HCT116 (cell line): ENCODE data around the gene CBLB. TPM values are rescaled to one million over a fixed set of nuclear protein-coding genes. Genes with fewer than 3 reads are reported as not detected.
"Not testable (repeated sequence)": the region's sequence is repeated elsewhere in the genome, so short reads cannot be mapped to it uniquely, and the experiment has no call there.

Experiments
- ATAC-seq: fragments of 200-7000 bp; cut with Tn5 transposase; 2 replicates; pipeline ENCODE4 v1.9.1; 2020; ENCODE audit warnings: mild to moderate bottlenecking, moderate library complexity
- BruUV-seq: library from RNA; stranded (reverse); fragments of 400-500 nt; replicated peaks from 2 replicates; lab custom pipeline; 2021; lab: Mats Ljungman, UMichigan
- CTCF ChIA-PET: fragments of 300-600 bp; sonication (Branson Sonifier 250); formaldehyde crosslinking; loops from one replicate; lab custom pipeline; 2021; ENCODE audit warnings: antibody characterized with exemption; lab: Charles Lee
- POLR2A ChIA-PET: fragments of 300-600, 350-600 bp; sonication (Branson Sonifier 250); formaldehyde crosslinking; loops from one replicate; lab custom pipeline; 2021; ENCODE audit warnings: antibody characterized with exemption; lab: Charles Lee
- RAD21 ChIA-PET, 2 experiments: fragments of 300-600 bp; sonication (Branson Sonifier 250); formaldehyde crosslinking; loops; one replicate each; lab custom pipeline; 2023; ENCODE audit warnings: low total read pairs in 2 of 2; ENCODE audit not compliant: uncharacterized antibody in 2 of 2, unreplicated experiment in 2 of 2, low non-redundant PET in 1 of 2; lab: Charles Lee
- DNase-seq: peaks from one replicate; pipeline ENCODE4 v3.0.0-alpha.2; 2010; ENCODE audit warnings: low read depth, low spot score
- H2AFZ ChIP-seq: fragments of 200-600 bp; shearing (Covaris generic), sonication (generic); 2 replicates; pipeline ENCODE4 v1.6.1; 2017; ENCODE audit warnings: low read depth, mixed run types, mixed read lengths, antibody characterized with exemption, low read length; ENCODE audit not compliant: poor library complexity, severe bottlenecking
- H3K27ac ChIP-seq: 2 replicates; pipeline ENCODE4 v1.5.1; 2012; ENCODE audit warnings: low read depth, low read length
- H3K27me3 ChIP-seq: fragments of 200-600 bp; sonication (generic); 2 replicates; pipeline ENCODE4 v1.6.1; 2016; ENCODE audit warnings: mixed run types, low read length, mixed read lengths; ENCODE audit not compliant: insufficient read depth
- H3K36me3 ChIP-seq, 2 experiments: fragments of 200-500 bp in 1 of 2; fragments of 200-600 bp in 1 of 2; sonication (Bioruptor generic) in 1 of 2; sonication (generic) in 1 of 2; 2 replicates each; pipeline versions ENCODE4 v1.5.1 to v1.6.1; 2014 to 2016; ENCODE audit warnings: low read length in 2 of 2, inconsistent platforms in 1 of 2, mixed read lengths in 1 of 2, mixed run types in 1 of 2; ENCODE audit not compliant: insufficient read depth in 2 of 2, control insufficient read depth in 1 of 2
- H3K4me1 ChIP-seq, 2 experiments: fragments of 200-600 bp in 1 of 2; sonication (generic) in 1 of 2; 2 replicates each; pipeline versions ENCODE4 v1.5.1 to v1.6.1; 2012 to 2017; ENCODE audit warnings: low read length in 2 of 2, inconsistent platforms in 1 of 2, mild to moderate bottlenecking in 1 of 2, mixed read lengths in 1 of 2, mixed run types in 1 of 2, moderate library complexity in 1 of 2; ENCODE audit not compliant: insufficient read depth in 2 of 2, control insufficient read depth in 1 of 2
- H3K4me2 ChIP-seq: fragments of 200-600 bp; sonication (generic); 2 replicates; pipeline ENCODE4 v1.6.1; 2017; ENCODE audit warnings: mixed run types, low read length, mixed read lengths
- H3K4me3 ChIP-seq, 2 experiments: fragments of 200-600 bp in 1 of 2; sonication (generic) in 1 of 2; replicated peaks in 1 of 2; 2 replicates each; pipeline ENCODE4 v1.5.1; 2011 to 2016; ENCODE audit warnings: low read length in 2 of 2, control low read depth in 1 of 2, low read depth in 1 of 2, mild to moderate bottlenecking in 1 of 2, mixed read lengths in 1 of 2, mixed run types in 1 of 2
- H3K79me2 ChIP-seq: fragments of 200-600 bp; sonication (generic); 2 replicates; pipeline ENCODE4 v1.6.1; 2017; ENCODE audit warnings: mild to moderate bottlenecking, mixed run types, low read length, moderate library complexity, mixed read lengths; ENCODE audit not compliant: insufficient read depth
- H3K9ac ChIP-seq: fragments of 200-600 bp; sonication (generic); 2 replicates; pipeline ENCODE4 v1.6.1; 2016; ENCODE audit warnings: low read length, mixed read lengths
- H3K9me2 ChIP-seq: fragments of 200-600 bp; sonication (generic), shearing (Covaris generic); 2 replicates; pipeline ENCODE4 v1.6.1; 2017; ENCODE audit warnings: mixed run types, mild to moderate bottlenecking, moderate library complexity; ENCODE audit not compliant: insufficient read depth
- H3K9me3 ChIP-seq, 2 experiments: fragments of 200-500 bp in 1 of 2; fragments of 200-600 bp in 1 of 2; sonication (Bioruptor generic) in 1 of 2; sonication (generic) in 1 of 2; 2 replicates each; pipeline ENCODE4 v1.6.1; 2014 to 2017; ENCODE audit warnings: low read length in 2 of 2, mixed read lengths in 2 of 2, inconsistent platforms in 1 of 2, low read depth in 1 of 2, mild to moderate bottlenecking in 1 of 2, mixed run types in 1 of 2, moderate library complexity in 1 of 2; ENCODE audit not compliant: control insufficient read depth in 1 of 2, insufficient read depth in 1 of 2
- H4K20me1 ChIP-seq: fragments of 200-600 bp; sonication (generic), shearing (Covaris generic); 2 replicates; pipeline ENCODE4 v1.6.1; 2017; ENCODE audit warnings: mixed run types, mild to moderate bottlenecking, moderate library complexity; ENCODE audit not compliant: insufficient read depth
- FOSL1 ChIP-seq: IDR thresholded peaks from 2 replicates; pipeline ENCODE4 v1.6.1; 2012; ENCODE audit warnings: low read depth
- POLR2A ChIP-seq: IDR thresholded peaks from 2 replicates; pipeline ENCODE4 v1.7.0; 2011; ENCODE audit warnings: borderline replicate concordance; ENCODE audit not compliant: insufficient read depth, insufficient read length; ENCODE audit errors: extremely low read depth
- SIN3A ChIP-seq: IDR thresholded peaks from 2 replicates; pipeline ENCODE4 v1.6.1; 2012; ENCODE audit warnings: low read depth
- ZNF274 ChIP-seq: fragments of 200-500 bp; sonication (Bioruptor generic); IDR thresholded peaks from 2 replicates; pipeline ENCODE4 v1.6.1; 2014; ENCODE audit warnings: mild to moderate bottlenecking, low read depth, low read length, inconsistent platforms
- intact Hi-C: fragments of 100-400 bp; cut with micrococcal nuclease; formaldehyde crosslinking; loops from 2 replicates; pipeline ENCODE4 v1.10.0; 2022
- total RNA-seq: library from RNA; stranded (reverse); gene quantifications from one replicate; pipeline ENCODE4 v1.2.1, GENCODE V29; 2021; ENCODE audit not compliant: unreplicated experiment
- TF ChIP-seq, protein P1 (sequence below): IDR thresholded peaks from 2 replicates; pipeline ENCODE4 v1.6.1; 2012
- TF ChIP-seq, protein P2 (sequence below), 3 experiments: fragments of 200-600 bp in 1 of 3; sonication (generic) in 1 of 3; IDR thresholded peaks in 2 of 3; conservative IDR thresholded peaks in 1 of 3; 2 replicates each; pipeline ENCODE4 v1.5.1; 2012 to 2017; ENCODE audit warnings: low read depth in 2 of 3, low read length in 2 of 3, antibody characterized with exemption in 1 of 3, borderline replicate concordance in 1 of 3, control low read depth in 1 of 3, mild to moderate bottlenecking in 1 of 3, mixed read lengths in 1 of 3, mixed run types in 1 of 3, moderate library complexity in 1 of 3; ENCODE audit not compliant: insufficient read depth in 1 of 3

CBLB gene
- total RNA-seq, 1 experiment from 2014 or later: 10.4 TPM

- ATAC-seq, H3K4me1 ChIP-seq, H3K36me3 ChIP-seq, POLR2A ChIA-PET, CTCF ChIA-PET, H4K20me1 ChIP-seq, H3K9ac ChIP-seq, BruUV-seq, H3K4me3 ChIP-seq, H3K27ac ChIP-seq, H3K9me2 ChIP-seq, H3K4me2 ChIP-seq, H2AFZ ChIP-seq, H3K27me3 ChIP-seq, DNase-seq, RAD21 ChIA-PET, intact Hi-C loops, H3K79me2 ChIP-seq: not testable (repeated sequence)
- peaks cover 0 to 11% of the 10 kb centered on the region in 2 experiments; a peak in 2 of 4 replicates for H3K9me3 ChIP-seq
Measured at GRCh38 chr3:105762214-105762613, 106.6 kb downstream of the CBLB start.

GRCh38 chr3:105759442-105760078, 109.3 kb downstream of the CBLB start:
- H4K20me1 ChIP-seq: no peaks in the 10 kb centered on the region
- DNase-seq: no peak
- H3K4me3 ChIP-seq: no peak overlapping the region
- ChIA-PET POLR2A (no interaction called here), CTCF (no interaction called here), RAD21 (no interaction called here)
- no peak overlapping the region for H3K27ac ChIP-seq
- no peak overlapping the region for H2AFZ ChIP-seq
- no peaks in the 10 kb centered on the region for H3K27me3 ChIP-seq
- H3K4me2 ChIP-seq: no peak overlapping the region
- intact Hi-C loops: no loop called here
- no peak for ATAC-seq
- no peaks in the 10 kb centered on the region for H3K36me3 ChIP-seq
- no TSS peak for BruUV-seq
- H3K79me2 ChIP-seq: no peaks in the 10 kb centered on the region
- peaks cover 0 to 11% of the 10 kb centered on the region in 2 experiments; a peak in 2 of 4 replicates for H3K9me3 ChIP-seq
- H3K9me2 ChIP-seq: no peaks in the 10 kb centered on the region
- H3K9ac ChIP-seq: no peak overlapping the region
- TF ChIP-seq, protein P1, sequence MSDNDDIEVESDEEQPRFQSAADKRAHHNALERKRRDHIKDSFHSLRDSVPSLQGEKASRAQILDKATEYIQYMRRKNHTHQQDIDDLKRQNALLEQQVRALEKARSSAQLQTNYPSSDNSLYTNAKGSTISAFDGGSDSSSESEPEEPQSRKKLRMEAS: no peak
- TF ChIP-seq POLR2A (no peak), ZNF274 (no peak), FOSL1 (no peak), SIN3A (no peak)
- TF ChIP-seq, protein P2, sequence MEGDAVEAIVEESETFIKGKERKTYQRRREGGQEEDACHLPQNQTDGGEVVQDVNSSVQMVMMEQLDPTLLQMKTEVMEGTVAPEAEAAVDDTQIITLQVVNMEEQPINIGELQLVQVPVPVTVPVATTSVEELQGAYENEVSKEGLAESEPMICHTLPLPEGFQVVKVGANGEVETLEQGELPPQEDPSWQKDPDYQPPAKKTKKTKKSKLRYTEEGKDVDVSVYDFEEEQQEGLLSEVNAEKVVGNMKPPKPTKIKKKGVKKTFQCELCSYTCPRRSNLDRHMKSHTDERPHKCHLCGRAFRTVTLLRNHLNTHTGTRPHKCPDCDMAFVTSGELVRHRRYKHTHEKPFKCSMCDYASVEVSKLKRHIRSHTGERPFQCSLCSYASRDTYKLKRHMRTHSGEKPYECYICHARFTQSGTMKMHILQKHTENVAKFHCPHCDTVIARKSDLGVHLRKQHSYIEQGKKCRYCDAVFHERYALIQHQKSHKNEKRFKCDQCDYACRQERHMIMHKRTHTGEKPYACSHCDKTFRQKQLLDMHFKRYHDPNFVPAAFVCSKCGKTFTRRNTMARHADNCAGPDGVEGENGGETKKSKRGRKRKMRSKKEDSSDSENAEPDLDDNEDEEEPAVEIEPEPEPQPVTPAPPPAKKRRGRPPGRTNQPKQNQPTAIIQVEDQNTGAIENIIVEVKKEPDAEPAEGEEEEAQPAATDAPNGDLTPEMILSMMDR (IDR thresholded peaks at IDR 0.05 in 2 of 3, conservative IDR thresholded peaks at IDR 0.05 in 1 of 3; ENCODE audit: borderline replicate concordance in 1 of 3, insufficient read depth in 1 of 3, low read depth in 2 of 3, low read length in 2 of 3): no peak
- no peaks in the 10 kb centered on the region for H3K4me1 ChIP-seq
